NOMO-1 treated with dmso at 0.1 percent for 144 hours (cell line): ENCODE data around the gene CDC73.
A peak's percentile ranks its signal among the peaks of the same experiment; 100 is the strongest.

ENCODE experiments used
- DNase-seq: peaks from one replicate; lab custom pipeline; 2025; ENCODE audit not compliant: unreplicated experiment; lab: John Stamatoyannopoulos, UW

CDC73 gene

DNA sequence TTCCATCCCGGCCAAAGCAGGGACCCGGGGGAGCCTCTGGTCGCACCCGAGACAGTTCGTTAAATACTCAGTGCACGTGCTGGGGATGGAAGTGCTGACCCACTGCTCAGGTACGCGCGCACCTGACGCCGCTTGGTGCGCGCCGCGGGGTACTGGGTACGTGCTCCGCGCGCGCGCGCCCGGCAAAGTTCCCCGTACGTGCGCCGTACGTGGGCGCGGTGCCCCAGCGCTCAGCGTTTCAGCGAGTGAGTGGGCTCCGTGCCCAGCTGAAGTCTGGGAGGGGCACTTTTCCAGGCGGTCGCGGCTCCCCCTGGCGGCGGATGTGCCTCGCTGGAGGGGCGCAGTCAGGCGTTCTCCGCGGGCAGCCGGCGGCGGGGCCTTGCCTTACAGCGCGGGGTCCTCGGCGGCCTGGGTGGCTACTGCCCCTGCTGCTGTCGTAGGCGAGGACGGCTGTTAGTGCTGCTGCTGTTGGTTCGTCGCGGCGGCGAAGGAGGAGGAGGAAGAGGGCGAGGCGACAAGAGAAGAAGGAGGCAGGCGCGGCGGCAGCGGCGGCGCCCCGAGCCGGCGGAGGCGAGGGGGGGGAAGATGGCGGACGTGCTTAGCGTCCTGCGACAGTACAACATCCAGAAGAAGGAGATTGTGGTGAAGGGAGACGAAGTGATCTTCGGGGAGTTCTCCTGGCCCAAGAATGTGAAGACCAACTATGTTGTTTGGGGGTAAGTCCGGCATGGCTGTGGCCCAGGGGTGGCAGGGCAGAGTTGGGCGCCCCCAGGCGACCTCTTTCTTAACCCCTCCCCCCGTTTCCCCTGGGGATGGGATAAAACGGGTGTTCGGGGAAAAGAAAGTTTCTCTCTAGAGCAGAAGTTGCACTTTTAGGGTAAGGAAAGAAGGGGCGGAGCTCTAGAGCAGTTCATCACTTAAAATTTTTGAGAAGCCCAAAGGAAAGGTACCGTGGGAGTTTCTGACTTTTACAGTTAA is at the start of gene CDC73:
TSS of gene CDC73 (plus strand) at position 416 of the 978 bp plus-strand sequence. CDS start at position 586, 170 bp downstream.
- peak; percentile 97 for DNase-seq

DNA sequence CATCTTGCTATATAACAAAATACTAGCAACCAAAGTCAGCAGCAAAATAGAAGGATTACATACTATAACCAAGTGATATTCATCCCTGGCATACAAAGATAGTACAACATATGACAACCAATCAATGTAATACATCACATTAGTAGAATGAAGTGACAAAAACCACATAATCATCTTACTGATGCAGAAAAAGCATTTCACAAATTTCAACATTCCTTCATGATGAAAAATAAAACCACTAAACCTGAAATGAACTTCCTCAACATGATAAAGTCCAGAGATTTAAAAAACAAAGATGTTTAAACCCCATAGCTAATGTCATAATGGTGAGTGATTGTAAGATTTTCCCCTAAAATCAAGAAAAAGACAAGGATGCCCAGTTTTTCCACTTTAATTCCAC is 43.8 kb upstream of the CDC73 start:
- DNase-seq, result no peak

GRCh38 chr1:193079187-193079586 is 42.6 kb upstream of the CDC73 start:
- DNase-seq, result no peak

- no peak for DNase-seq
These were observed 38.3 kb upstream of the CDC73 start for GRCh38 chr1:193083365-193084088.

DNA sequence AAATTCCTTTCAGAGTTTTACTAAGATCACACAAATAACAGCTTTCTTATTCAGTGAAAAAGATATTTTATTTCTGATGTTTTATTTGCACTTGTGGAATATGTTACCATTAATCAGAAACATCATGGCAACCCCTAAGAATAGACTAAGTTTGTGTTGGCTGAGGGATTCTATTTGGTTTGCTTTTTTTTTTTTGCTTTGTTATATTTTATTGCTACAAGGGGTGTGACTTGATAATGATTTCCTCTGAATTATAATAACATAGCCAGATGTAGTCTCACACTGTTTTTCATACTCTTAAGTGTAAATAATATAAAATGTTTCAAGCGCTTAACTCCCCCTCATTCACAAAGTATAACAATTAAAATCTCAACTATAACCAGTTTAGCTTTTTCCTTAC is 36.6 kb upstream of the CDC73 start:
- no peak for DNase-seq

DNA sequence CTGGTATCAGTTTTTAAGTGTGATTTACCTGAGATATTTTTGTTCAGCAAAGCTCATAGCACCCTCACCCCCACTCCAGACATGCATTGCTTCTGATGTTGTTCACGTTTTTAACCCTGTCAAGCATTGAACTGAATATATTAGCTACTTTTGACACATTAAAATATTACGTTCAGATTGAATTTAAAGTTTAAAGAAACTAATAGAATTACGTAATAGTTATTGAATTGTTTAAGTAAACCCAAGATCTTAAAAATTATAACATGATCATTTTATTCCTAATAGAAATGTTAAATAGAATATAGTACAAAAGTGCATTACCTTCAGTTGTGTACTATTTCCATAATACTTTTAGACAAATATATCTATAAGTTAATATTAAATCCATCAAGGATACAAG is 35.5 kb upstream of the CDC73 start:
- no peak for DNase-seq

DNA sequence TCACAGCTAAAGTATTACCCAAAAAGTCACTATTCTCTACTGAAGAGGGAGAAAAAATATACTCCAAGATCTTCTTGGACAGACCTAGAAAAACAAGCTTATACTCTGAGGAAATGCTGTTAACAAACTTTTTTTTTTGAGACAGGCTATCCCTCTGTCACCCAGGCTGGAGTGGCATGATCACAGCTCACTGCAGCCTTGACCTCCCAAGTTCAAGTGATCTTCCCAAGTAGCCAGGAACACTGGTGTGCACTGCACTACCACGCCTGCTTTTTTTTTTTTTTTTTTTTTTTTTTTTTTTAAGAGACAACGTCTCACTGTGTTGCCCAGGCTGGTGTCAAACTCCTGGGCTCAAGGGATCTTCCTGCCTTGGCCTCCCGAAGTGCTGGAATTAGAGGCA is 33.9 kb upstream of the CDC73 start:
- DNase-seq, result no peak

GRCh38 chr1:193090865-193091264 is 31.0 kb upstream of the CDC73 start:
- no peak for DNase-seq

- no peak for DNase-seq
These were observed 27.7 kb upstream of the CDC73 start for GRCh38 chr1:193094112-193094511.

DNA sequence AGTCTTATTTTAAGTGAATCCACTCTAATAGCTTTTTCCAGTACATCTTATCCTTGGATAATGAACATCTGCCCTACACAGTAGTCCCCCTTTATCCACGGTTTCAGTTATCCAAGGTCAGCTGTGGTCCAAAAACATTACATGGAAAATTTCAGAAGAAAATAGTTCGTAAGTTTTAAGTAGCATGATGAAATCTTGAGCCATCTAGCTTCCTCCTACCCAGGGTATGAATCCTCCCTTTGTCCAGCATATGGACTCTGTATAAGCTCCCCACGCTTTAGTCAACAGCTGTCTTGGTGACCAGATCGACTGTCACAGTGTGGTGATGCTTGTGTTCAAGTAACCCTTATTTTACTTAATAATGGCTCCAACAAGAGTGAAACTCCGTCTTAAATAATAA is 19.2 kb upstream of the CDC73 start:
- DNase-seq, result no peak

DNA sequence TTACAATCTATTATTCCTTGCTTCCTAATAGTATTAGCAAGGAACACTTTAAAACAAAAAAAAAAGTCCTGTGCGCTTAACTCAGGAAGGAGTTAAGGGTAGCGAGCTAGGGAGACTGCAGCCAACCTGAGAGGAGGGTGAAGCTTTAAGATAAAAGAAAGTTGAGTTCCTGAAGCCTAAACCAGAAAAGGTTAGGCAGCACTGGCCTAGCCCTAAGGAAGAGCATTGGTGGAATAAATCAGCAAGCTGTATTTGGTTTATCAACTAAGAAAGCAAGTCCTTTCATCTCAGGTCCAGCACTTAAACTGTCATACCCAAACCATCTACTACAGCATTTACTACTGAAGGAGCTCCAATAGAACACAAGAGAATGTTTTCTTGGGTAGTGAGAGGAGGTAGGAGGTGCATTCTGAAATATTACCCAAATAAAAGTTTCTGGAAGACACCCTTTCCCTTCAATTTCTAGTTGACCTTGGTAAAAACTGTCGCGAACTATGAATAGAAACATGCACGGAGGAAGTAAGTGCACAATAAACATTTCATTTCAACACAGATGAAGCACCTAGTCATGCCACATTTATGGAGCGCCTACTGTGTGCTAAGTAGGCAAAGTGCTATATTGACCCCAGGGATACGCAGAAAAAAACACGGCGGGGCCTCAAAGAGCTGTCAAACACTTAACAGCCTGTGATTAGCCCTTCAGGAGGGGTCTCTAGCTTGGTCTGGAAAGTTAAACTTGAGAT is 17.9 kb upstream of the CDC73 start:
- no peak for DNase-seq

DNA sequence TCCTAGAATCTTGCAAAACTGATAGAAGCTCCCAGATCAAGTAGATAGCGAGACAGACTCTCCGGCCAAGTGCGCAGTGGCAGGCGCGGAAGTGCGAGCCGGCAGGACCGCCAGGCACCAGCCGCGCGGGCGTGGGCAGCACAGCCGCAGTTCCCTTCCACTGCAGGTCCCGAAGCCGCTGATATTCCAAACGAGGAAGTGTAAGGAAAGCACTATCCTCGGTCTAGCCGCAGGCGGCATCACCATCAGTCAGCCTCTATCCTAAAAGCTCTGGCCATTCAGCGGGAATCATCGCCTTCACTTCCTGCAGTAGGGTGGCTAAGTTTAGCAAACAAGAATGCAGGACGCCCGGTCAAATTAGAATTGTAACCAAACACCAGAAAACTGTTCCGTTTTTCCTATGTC is 17.3 kb upstream of the CDC73 start:
- no peak for DNase-seq

- DNase-seq, result peak; percentile 67
These were observed 16.7 kb upstream of the CDC73 start, which contains the start of gene GLRX2 for GRCh38 chr1:193104907-193105820. TSS of gene GLRX2 (minus strand) at chr1:193105414. CDS start at chr1:193105382, 32 bp downstream.

DNA sequence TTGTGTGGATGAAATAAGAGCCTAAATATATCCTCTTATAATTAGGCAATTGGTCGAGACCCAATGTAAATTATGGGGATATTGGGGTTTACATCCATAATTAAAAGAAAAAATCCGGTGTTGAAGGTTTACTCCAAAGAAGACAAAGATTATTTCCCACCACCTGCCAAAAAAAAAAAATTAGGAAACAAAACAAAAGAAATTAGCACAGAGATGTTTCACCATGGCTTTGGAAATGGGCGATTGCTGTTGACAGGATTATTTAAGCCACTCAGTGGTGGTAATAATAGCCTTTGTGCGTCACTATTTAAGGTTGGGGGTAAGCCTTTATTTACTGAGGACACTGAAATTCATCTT is 16.0 kb upstream of the CDC73 start:
- no peak for DNase-seq

DNA sequence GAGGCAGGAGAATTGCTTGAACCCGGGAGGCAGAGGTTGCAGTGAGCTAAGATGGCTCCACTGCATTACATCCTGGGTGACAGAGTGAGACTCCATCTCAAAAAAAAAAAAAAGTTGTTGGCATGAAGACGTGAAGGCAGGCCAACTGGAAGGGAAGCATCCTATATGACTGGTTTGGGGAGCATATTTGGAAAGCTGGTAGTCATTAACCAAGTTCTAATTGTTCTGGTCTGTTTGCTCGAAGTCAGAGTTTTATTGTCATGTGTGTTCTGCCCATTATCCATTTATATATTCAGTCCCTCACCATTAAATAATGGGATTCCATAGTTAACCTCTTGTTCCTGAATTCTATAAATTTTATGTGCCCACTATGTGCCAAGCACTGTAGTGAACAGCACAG is 13.4 kb upstream of the CDC73 start:
- no peak for DNase-seq

GRCh38 chr1:193109619-193110018 is 12.2 kb upstream of the CDC73 start:
- DNase-seq, result no peak

DNA sequence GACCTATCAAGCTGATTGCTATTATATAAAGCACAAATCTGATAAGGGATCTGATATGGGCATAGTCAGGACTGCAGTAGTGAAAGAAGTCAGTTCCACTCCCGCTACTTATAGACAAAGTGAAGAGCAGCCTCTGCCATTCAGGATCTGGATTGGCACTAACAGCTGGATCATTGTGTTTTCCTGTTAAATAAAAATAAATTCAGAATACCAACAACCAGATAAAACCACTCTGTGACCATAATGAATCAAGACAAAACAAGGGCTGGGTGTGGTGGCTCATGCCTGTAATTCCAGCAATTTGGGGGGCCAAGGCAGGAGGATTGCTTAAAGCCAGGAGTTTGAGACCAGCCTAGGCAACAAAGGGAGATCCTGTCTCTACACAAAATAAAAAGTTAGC is 11.6 kb upstream of the CDC73 start:
- DNase-seq, result no peak

DNA sequence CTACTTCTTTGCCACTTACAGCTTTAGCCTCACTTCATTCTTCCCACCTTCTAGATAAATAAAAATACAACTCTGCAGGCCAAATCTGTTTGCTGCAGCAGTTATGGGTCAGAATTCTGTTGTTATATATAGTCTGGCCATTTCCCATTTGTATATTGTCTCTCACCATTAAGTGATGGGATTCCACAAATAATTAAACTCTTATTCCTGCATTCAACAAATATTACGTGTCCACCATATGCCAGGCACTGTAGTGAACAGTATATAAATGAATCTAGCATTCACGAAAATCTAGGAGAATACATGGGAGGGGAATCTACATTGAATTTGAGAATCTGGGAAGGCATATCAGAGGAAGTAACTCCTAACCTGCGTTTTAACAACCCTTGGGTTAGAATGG is 11.0 kb upstream of the CDC73 start:
- no peak for DNase-seq

DNA sequence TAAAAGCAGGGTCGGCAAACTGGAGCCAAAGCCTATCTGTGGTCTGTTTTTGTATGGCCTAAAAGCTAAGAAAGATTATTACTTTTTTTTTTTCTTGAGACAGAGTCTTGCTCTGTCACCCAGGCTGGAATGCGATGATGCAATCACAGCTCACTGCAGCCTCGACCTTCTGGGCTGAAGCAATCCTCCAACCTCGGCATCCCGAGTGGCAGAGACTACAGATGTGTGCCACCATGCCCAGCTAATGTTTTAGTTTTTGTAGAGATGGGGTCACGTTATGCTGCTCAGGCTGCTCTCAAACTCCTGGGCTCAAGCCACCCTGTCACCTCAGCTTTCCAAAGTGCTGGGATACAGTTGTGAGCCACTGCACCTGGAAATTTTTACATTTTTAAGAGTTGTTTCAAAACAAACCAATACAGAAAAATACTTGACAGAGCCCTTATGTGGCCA is 10.2 kb upstream of the CDC73 start:
- no peak for DNase-seq

GRCh38 chr1:193113258-193113991 is 8.4 kb upstream of the CDC73 start:
- no peak for DNase-seq
